ENCODE data around the gene LSP1.
"Not testable (repeated sequence)": the region's sequence is repeated elsewhere in the genome, so short reads cannot be mapped to it uniquely, and the experiment has no call there.

LSP1 gene

GRCh38 chr11:1936781-1937615, 84.1 kb downstream of the LSP1 start:
- H3K9me3 ChIP-seq: no peaks in the 10 kb centered on the region
- no peak overlapping the region for H3K4me3 ChIP-seq
- H3K27me3 ChIP-seq (ENCODE audit: low read depth): no peaks in the 10 kb centered on the region
- no peaks in the 10 kb centered on the region for H3K36me3 ChIP-seq (replicated peaks)
- in situ Hi-C loops (cut with MboI; ENCODE audit: low sequenced_read_pairs): loop anchor here (5.0 kb wide), 1 partner anchor 35 kb away; no protein-coding TSS in a partner anchor
- DNase-seq (ENCODE audit: low spot score in 2 of 2): no peak
- no peaks in the 10 kb centered on the region for H3K4me1 ChIP-seq

DNA sequence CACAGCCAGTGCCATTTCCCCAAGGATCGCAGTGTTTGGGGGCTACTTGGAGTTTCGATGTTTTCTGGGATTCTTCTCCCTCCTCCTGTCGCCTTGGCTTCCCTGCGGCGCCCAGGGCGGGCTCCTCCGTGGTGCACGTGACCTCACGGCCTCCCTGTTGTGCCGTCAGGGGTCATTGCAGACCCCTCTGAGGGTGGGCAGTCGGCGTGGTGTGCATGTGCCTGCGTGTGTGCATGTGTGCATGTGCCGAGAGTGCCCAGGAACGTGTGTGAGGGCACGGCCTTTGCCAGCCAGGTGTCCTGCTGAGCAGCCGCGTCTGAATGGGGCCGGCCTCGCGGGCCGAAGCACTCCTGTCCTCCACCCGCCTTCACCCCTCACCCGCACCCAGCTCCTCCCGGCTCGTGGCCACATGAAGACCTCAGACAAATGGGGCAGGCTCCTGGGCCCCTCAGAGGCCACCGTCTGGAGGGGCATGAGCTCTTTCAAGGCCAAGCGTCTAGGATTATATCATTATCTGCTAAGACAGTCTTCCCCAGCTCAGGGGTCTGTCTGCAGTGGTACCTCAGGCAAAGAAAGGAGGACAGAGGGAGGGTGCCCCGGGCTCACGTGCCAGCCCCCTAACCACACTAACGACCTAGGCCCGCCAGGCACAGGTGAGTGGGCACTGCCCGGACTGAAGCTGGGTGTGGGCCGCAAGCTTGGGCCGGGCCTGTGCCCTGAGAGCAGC, 84.9 kb downstream of the LSP1 start:
- Histone ChIP-seq H3K36me3 (replicated peaks) (no peaks in the 10 kb centered on the region), H3K4me1 (no peaks in the 10 kb centered on the region), H3K4me3 (no peak overlapping the region), H3K9me3 (no peaks in the 10 kb centered on the region), H3K27me3 (ENCODE audit: low read depth) (no peaks in the 10 kb centered on the region)
- DNase-seq (ENCODE audit: low spot score in 2 of 2): no peak
- in situ Hi-C loops (cut with MboI; ENCODE audit: low sequenced_read_pairs): loop anchor here (5.0 kb wide), 1 partner anchor 35 kb away; no protein-coding TSS in a partner anchor

DNA sequence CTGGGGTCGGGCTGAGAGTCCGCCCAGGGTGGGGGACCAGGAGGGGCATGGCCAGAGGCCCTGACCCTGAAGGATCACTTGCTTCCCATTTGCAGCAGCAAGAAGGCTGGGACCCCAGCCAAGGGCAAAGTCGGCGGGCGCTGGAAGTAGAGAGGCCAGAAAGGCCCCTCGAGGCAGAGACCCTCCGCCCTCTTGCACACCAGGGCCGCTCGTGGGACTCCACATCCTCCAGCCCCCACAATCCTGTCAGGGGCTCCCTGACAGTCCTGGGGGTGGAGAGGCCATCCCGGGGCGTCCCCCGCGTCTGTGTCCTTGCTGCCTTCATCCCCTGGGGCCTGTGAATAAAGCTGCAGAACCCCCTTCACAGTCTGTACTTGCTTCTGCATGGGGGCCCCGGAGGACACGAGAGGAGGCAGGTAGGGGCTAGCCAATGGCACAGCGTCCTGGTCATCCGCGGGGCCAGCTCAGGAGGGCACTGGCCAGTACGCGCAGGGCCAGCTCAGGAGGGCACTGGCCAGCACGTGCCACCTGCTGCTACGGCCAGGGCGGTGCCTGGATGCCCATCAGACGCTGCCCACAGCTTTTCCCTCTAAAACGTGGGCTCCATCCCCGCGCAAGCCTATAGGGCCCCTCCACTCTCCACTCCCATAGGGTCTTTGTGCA, 85.6 kb downstream of the LSP1 start:
- no peaks in the 10 kb centered on the region for H3K9me3 ChIP-seq
- no peaks in the 10 kb centered on the region for H3K4me1 ChIP-seq
- in situ Hi-C loops (cut with MboI; ENCODE audit: low sequenced_read_pairs): loop anchor here (5.0 kb wide), 1 partner anchor 36 kb away; no protein-coding TSS in a partner anchor
- no peak overlapping the region for H3K4me3 ChIP-seq
- H3K36me3 ChIP-seq (replicated peaks): no peaks in the 10 kb centered on the region
- DNase-seq (ENCODE audit: low spot score in 2 of 2): no peak
- no peaks in the 10 kb centered on the region for H3K27me3 ChIP-seq (ENCODE audit: low read depth)

- H3K36me3 ChIP-seq (replicated peaks): no peaks in the 10 kb centered on the region
- DNase-seq (ENCODE audit: low spot score in 2 of 2): no peak
- in situ Hi-C loops (cut with MboI; ENCODE audit: low sequenced_read_pairs): loop anchor here (5.0 kb wide), 1 partner anchor 37 kb away; no protein-coding TSS in a partner anchor
- H3K27me3 ChIP-seq (ENCODE audit: low read depth): no peaks in the 10 kb centered on the region
- H3K4me3 ChIP-seq: no peak overlapping the region
- no peaks in the 10 kb centered on the region for H3K9me3 ChIP-seq
- H3K4me1 ChIP-seq: peaks cover 3% of the 10 kb centered on the region; the same call in 1 of the 2 replicates
These were observed 86.2 kb downstream of the LSP1 start for GRCh38 chr11:1939006-1939625.

DNA sequence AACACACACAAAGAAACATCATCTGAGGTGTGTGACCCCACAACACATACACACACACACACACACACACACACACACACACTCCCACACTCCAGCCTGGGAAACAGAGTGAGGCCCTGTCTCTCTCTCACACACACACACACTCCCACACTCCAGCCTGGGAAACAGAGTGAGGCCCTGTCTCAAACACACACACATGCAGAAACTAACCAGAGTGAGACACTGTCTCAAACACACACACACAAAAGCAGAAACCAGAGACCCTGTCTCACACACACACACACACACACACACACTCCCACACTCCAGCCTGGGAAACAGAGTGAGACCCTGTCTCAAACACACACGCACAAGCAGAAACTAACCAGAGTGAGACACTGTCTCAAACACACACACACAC, 86.9 kb downstream of the LSP1 start:
- not testable (repeated sequence) for H3K27me3 ChIP-seq (ENCODE audit: low read depth); DNase-seq (ENCODE audit: low spot score in 2 of 2); H3K36me3 ChIP-seq (replicated peaks); H3K4me3 ChIP-seq; H3K9me3 ChIP-seq; H3K4me1 ChIP-seq
- in situ Hi-C loops (cut with MboI; ENCODE audit: low sequenced_read_pairs): loop anchor here (5.0 kb wide), 1 partner anchor 37 kb away; no protein-coding TSS in a partner anchor

Measured in HAP-1 (cell line).